ENCODE data around the gene TMEM80. TPM values are rescaled to one million over a fixed set of nuclear protein-coding genes. Genes with fewer than 3 reads are reported as not detected.
A peak's percentile ranks its signal among the peaks of the same experiment; 100 is the strongest.

The TMEM80 gene
- total and polyA plus RNA-seq, 2 of the 8 experiments (the other 6 are each of a cell fraction or from before 2014, with no cell fraction given), result 8.0 to 16.3 TPM

DNA sequence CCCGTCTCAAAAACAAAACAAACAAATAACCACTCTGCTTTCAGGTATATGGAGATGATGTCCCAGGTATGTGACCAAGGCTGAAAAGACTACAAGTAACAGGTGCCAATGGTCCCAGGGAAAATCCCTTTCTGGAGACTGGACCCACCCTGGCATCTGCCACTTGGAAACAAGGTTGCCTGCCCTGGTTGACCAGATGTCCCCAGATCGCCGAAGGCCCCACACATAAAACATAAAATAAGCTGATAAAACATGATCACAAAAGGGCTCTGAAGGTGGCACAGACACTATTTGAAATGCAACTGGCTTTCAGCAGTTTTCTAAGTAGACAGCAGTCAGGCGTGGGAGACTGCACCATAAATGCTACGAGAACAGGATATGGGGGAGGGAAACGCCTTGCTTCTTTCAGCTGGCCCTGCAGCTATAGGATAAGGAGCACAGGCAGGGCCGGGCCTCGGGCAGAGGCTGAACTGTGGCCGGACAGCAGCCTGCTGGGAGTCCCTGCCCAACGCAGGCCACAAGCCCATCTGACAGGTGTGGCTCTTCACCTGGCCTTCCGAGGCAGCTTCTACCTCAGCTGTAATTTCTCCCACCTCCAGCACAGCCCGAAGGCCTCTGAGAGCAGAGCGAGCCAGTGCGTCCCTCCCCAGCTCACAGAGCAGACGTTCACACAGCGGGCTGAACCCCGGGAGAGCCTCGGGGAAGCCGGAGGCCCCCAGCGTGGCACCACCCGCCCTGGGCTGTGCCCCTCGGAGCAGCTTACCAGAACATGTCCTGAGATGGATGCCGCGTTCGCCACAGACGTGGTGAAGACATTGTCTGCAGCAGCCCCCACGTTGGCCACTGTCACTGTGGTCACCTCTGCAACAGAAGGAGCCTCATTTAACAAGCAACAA lies 4.6 kb upstream of the TMEM80 start:
- Histone ChIP-seq H3K4me3 (ENCODE audit: extremely low read depth in 1 of 4, insufficient read depth in 2 of 4, low read depth in 3 of 4, low read length in 4 of 4) (no peak overlapping the region), H2BK120ac (replicated peaks; ENCODE audit: low read depth, low read length) (no peak overlapping the region), H4K5ac (ENCODE audit: insufficient read length, low read depth, low read length) (no peak overlapping the region), H3K14ac (ENCODE audit: insufficient read length) (no peak overlapping the region), H3K4ac (replicated peaks; ENCODE audit: insufficient read length, low read depth, low read length) (no peak overlapping the region), H2AK5ac (ENCODE audit: low read depth, low read length) (no peak overlapping the region), H3K18ac (ENCODE audit: extremely low read depth, low read length) (no peak overlapping the region), H3K4me2 (ENCODE audit: insufficient read depth in 1 of 2, low read depth in 2 of 2, low read length in 2 of 2) (no peak overlapping the region), H3K9me3 (ENCODE audit: insufficient read depth in 2 of 2, low read depth in 1 of 2, low read length in 1 of 2) (peaks cover 0 to 2% of the 10 kb centered on the region in 2 experiments; a peak in 1 of 4 replicates), H3K27me3 (replicated peaks in 1 of 4; ENCODE audit: control insufficient read depth in 3 of 4, extremely low read depth in 1 of 4, insufficient read depth in 3 of 4, low read length in 3 of 4) (no peaks in the 10 kb centered on the region), H2BK15ac (ENCODE audit: low read length) (no peak overlapping the region), H3K79me1 (ENCODE audit: low read depth, low read length) (peaks cover 12% of the 10 kb centered on the region; the same call in 1 of the 2 replicates), H4K91ac (replicated peaks; ENCODE audit: insufficient read length, low read length) (no peak overlapping the region), H3K4me1 (replicated peaks in 1 of 4; ENCODE audit: control insufficient read depth in 3 of 4, insufficient read depth in 4 of 4, low read length in 3 of 4) (peaks cover 0 to 22% (median 5%) of the 10 kb centered on the region in 4 experiments; a peak in 6 of 7 replicates), H3K23ac (ENCODE audit: insufficient read length) (no peak overlapping the region), H3K27ac (ENCODE audit: low read depth, low read length) (no peak overlapping the region), H2BK5ac (ENCODE audit: low read depth, low read length) (0 out of 2 replicates have a peak overlapping the region, but pooled peaks have one; percentile 24), H2BK20ac (ENCODE audit: low read length) (no peak overlapping the region), H4K20me1 (replicated peaks in 1 of 2; ENCODE audit: control insufficient read depth in 1 of 2, insufficient read depth in 2 of 2, low read length in 2 of 2) (peaks cover 10 to 17% of the 10 kb centered on the region in 2 experiments), H3K56ac (replicated peaks; ENCODE audit: insufficient read length, low read depth, low read length) (no peak overlapping the region), H3K9ac (replicated peaks in 1 of 4; ENCODE audit: extremely low read depth in 1 of 4, low read depth in 3 of 4, low read length in 3 of 4) (no peak overlapping the region), H3K79me2 (ENCODE audit: control insufficient read depth in 1 of 2, insufficient read depth in 2 of 2, low read length in 2 of 2) (peaks cover 5 to 33% of the 10 kb centered on the region in 2 experiments; a peak in 3 of 4 replicates), H2BK12ac (ENCODE audit: low read depth, low read length) (no peak overlapping the region), H3K23me2 (ENCODE audit: low read depth, low read length) (peaks cover 7% of the 10 kb centered on the region; the same call in 1 of the 2 replicates), H3K36me3 (ENCODE audit: control insufficient read depth in 2 of 4, insufficient read depth in 4 of 4, low read length in 3 of 4) (peaks cover 6 to 33% (median 18%) of the 10 kb centered on the region in 4 experiments; a peak in 7 of 8 replicates), H4K8ac (ENCODE audit: extremely low read depth, insufficient read depth, low read length) (no peak overlapping the region; the same call in 1 of the 2 replicates), H2AFZ (ENCODE audit: low read length) (no peak overlapping the region)
- WGBS, 2 experiments (ENCODE audit: extremely low coverage in 1 of 2, insufficient coverage in 1 of 2, insufficient read length in 1 of 2, insufficient replicate concordance in 2 of 2, low coverage in 1 of 2, low lambda C conversion rate in 2 of 2, missing lambda C conversion rate in 1 of 2), result 92% methylated on average over 27 of the region's 27 CpGs; no CpG with 5 or more reads in 1 of the 2 experiments
- DNase-seq (ENCODE audit: low read depth in 1 of 2, low spot score in 2 of 2) (no peak), FAIRE-seq (no peak)
- POLR2A ChIA-PET (ENCODE audit: partially characterized antibody), result interaction anchor here (0.9 to 2.8 kb wide), 6 partner anchors 11 to 86 kb away, joined by 3 to 9 read pairs (median 3); partner anchors contain the start of gene GATD1
- CTCF ChIA-PET (ENCODE audit: partially characterized antibody), result interaction anchor here (0.8 to 2.1 kb wide), 7 partner anchors 10 to 70 kb away, joined by 3 to 10 read pairs (median 3); no protein-coding TSS in a partner anchor
- TF ChIP-seq EGR1 (IDR thresholded peaks at IDR 0.05; ENCODE audit: borderline replicate concordance, low read depth, low read length) (no peak), JUND (IDR thresholded peaks at IDR 0.05; ENCODE audit: low read length) (no peak), CEBPB (IDR thresholded peaks at IDR 0.05; ENCODE audit: low read depth, low read length) (no peak), BCL11A (IDR thresholded peaks at IDR 0.05; ENCODE audit: low read depth in 2 of 2, low read length in 2 of 2) (no peak), TAF7 (optimal IDR thresholded peaks at IDR 0.05; ENCODE audit: borderline replicate concordance, low read depth, low read length) (no peak), ATF2 (IDR thresholded peaks at IDR 0.05; ENCODE audit: low read length) (no peak), MAFK (IDR thresholded peaks at IDR 0.05; ENCODE audit: low read depth, low read length) (no peak), RFX5 (IDR thresholded peaks at IDR 0.05; ENCODE audit: borderline replicate concordance, low read depth, low read length) (no peak), POLR2A (IDR thresholded peaks at IDR 0.05; ENCODE audit: control extremely low read depth in 1 of 2, low read depth in 2 of 2, low read length in 2 of 2) (no peak)
